Coronary artery (tissue), 2 donors: ENCODE results near the gene AUTS2.

ENCODE experiments used
- DNase-seq: peaks from one replicate; pipeline ENCODE4 v3.0.0-alpha.2; 2017; ENCODE audit warnings: low spot score
- H3K27ac ChIP-seq, 2 donors: fragments of 200-600 bp; sonication (generic); one replicate each; pipeline ENCODE4 v1.5.1; 2016 to 2019
- H3K4me3 ChIP-seq: fragments of 200-600 bp; sonication (generic); 2 replicates; pipeline ENCODE4 v1.5.1; 2016; ENCODE audit warnings: mild to moderate bottlenecking, moderate library complexity
- CTCF ChIP-seq: fragments of 200-600 bp; sonication (generic); IDR thresholded peaks from one replicate; pipeline ENCODE4 v1.5.1; 2019; ENCODE audit warnings: antibody characterized with exemption

The AUTS2 gene

GRCh38 chr7:70735313-70735712, 1137.0 kb downstream of the AUTS2 start:
- no peak overlapping the region for H3K27ac ChIP-seq
- no peak for TF ChIP-seq CTCF
- H3K4me3 ChIP-seq: no peak overlapping the region
- no peak for DNase-seq

- H3K27ac ChIP-seq: peak overlapping the region in 1 of 2 donors; percentile 66
- no peak for TF ChIP-seq CTCF
- no peak for DNase-seq
- peak overlapping the region; percentile 66 for H3K4me3 ChIP-seq
Measured at GRCh38 chr7:70736715-70737460, 1138.6 kb downstream of the AUTS2 start.

DNA sequence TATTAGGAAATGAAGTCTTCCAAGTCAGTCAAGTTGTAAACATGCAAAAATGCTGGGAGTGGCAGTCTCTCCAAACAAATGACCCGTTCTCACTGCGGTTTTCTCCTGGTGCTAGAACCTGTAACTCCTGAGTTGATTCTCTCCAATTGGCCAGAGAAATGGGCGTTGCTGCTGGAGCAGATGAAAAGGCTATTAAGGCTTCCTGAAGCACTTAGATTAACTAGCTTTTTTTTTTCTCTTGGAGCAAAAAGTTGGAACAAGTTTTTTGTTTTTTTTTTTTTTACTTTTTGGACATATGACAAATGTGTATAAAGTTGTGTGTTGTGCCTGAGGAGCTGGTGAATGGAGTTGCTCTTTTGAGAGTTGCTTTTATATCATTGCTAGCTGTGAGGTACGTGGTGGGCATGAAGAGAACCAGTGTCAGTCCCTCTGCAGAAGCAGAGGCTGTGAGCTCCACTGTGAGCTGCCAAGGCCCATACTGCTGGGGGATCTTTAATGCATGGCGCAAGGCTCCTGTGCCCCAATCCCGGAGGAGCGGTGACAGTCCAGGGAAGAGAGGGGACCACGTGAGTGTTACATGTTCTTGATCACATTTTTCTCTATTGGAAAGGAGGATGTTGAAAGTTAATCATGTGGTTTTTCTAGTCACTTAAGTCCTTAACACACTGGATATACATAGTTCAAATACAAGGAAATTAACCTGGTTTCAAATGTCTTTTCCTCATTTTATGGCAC, 1140.0 kb downstream of the AUTS2 start:
- TF ChIP-seq CTCF: no peak
- H3K27ac ChIP-seq: no peak overlapping the region
- no peak for DNase-seq
- H3K4me3 ChIP-seq: no peak overlapping the region

GRCh38 chr7:70739646-70740210, 1141.5 kb downstream of the AUTS2 start:
- no peak for TF ChIP-seq CTCF
- Histone ChIP-seq H3K4me3 (no peak overlapping the region), H3K27ac (no peak overlapping the region)
- DNase-seq: no peak

DNA sequence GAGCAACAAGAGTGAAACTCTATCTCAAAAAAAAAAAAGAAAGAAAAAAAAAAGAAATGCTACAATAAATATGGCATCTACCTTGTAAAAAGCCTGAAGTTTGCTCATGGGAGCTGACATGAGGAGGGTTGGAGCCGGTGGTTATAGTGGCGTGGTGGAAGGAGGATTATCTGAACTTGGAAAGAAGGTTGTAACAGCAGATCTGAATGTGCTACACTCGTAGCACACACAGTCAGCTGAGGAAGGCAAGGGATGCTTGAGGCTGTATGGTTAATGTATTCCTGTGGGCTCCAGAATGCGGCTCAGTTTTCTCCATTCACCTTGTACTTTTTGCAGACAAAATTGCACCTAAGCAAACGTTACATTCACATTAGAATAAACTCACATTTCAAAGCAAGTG, 1143.4 kb downstream of the AUTS2 start:
- no peak for TF ChIP-seq CTCF
- DNase-seq: no peak
- H3K27ac ChIP-seq: no peak overlapping the region
- H3K4me3 ChIP-seq: no peak overlapping the region

GRCh38 chr7:70743531-70744325, 1145.5 kb downstream of the AUTS2 start:
- no peak for DNase-seq
- no peak overlapping the region for H3K27ac ChIP-seq
- TF ChIP-seq CTCF: no peak
- H3K4me3 ChIP-seq: no peak overlapping the region
